ENCODE results near the gene NPR2. TPM values are rescaled to one million over a fixed set of nuclear protein-coding genes. Genes with fewer than 3 reads are reported as not detected.

Gene NPR2
- total and polyA plus RNA-seq, 2 donors (not counting 3 experiments of a cell fraction or from before 2014, with no cell fraction given): 16.4 to 25.6 TPM

DNA sequence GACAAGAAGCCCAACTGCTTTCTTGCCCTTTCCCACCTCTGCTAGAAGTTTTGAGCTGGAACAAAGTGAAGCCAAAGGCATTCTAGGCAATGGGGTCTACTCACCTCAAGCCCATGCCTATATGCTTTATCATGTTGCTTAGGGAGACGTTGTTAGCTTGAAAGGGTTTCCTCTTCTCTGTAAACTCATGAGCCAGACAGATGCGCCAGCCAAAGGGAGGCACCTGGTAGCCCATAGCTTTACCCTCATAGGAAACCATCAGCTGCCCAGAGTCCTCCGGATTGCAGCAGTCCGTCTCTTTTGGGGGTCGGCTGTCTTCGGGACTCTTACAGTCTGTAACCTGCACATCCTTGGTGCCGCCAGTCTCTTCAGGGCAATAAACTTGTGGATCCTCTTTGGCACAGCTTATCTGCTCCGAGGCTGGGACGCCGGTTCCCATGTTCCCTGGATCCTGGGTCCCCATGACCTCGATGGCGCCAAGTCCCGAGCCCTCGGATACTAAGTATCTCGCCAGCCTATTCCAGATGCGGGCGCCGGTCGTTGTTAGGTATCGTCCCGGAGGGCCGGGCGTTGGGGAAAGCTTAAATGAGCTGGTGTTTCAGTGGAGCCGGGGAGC is 43.0 kb upstream of the NPR2 start:
- DNase-seq (ENCODE audit: low read depth, low spot score): peak; percentile 26
- intact Hi-C loops (cut with micrococcal nuclease) (loop anchor here (1.0 to 2.0 kb wide), 2 partner anchors 16 to 39 kb away; partner anchors contain the start of genes CREB3 and TLN1), dilution Hi-C loops (cut with MboI; ENCODE audit: extremely low pct_ligation_motif_present, low sequenced_read_pairs) (no loop called here)
- no peaks in the 10 kb centered on the region for H3K27me3 ChIP-seq (ENCODE audit: control insufficient read depth in 2 of 2, insufficient read depth in 2 of 2, low read length in 2 of 2)
- TF ChIP-seq FOS (IDR thresholded peaks at IDR 0.05; ENCODE audit: borderline replicate concordance, insufficient read depth, low read length) (no peak), JUN (IDR thresholded peaks at IDR 0.05; ENCODE audit: borderline replicate concordance, insufficient read depth, insufficient read length, low read depth) (no peak), GATA2 (IDR thresholded peaks at IDR 0.05; ENCODE audit: insufficient read depth, insufficient read length, low read depth, low read length) (no peak), MYC (IDR thresholded peaks at IDR 0.05; ENCODE audit: low read depth, low read length) (no peak), POLR2AphosphoS5 (IDR thresholded peaks at IDR 0.05; ENCODE audit: insufficient read depth, low read depth, low read length) (no peak), POLR2A (IDR thresholded peaks at IDR 0.05; ENCODE audit: low read depth, low read length) (no peak)
- TF ChIP-seq, protein P1, sequence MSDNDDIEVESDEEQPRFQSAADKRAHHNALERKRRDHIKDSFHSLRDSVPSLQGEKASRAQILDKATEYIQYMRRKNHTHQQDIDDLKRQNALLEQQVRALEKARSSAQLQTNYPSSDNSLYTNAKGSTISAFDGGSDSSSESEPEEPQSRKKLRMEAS (IDR thresholded peaks at IDR 0.05; ENCODE audit: insufficient read depth, insufficient read length): no peak
- TSS peak; percentile 69 for BruUV-seq (replicated peaks)
- H3K9ac ChIP-seq (replicated peaks; ENCODE audit: extremely low read depth, insufficient read depth, low read length): peak overlapping the region; percentile 99
- H3K27ac ChIP-seq (ENCODE audit: insufficient read depth, low read depth, low read length): peak overlapping the region; percentile 84
- H3K4me3 ChIP-seq (replicated peaks in 1 of 3; ENCODE audit: insufficient read depth in 1 of 3, low read depth in 1 of 3, low read length in 3 of 3): peak overlapping the region; percentile 66 to 99 (median 87)
- CTCF ChIA-PET: interaction anchor here (0.6 to 7.2 kb wide), 17 partner anchors 8 to 197 kb away, joined by 3 to 86 read pairs (median 10); partner anchors contain the start of genes CREB3, NPR2, SPAG8 and TLN1
- FAIRE-seq: peak; percentile 63
- no peaks in the 10 kb centered on the region for H4K20me1 ChIP-seq (replicated peaks; ENCODE audit: control insufficient read depth, extremely low read depth, insufficient read depth, low read length)
- no peak overlapping the region for H2AFZ ChIP-seq (ENCODE audit: low read depth, low read length)
- H3K79me2 ChIP-seq (ENCODE audit: control insufficient read depth, insufficient read depth, low read length): peaks cover 55% of the 10 kb centered on the region
- peaks cover 63% of the 10 kb centered on the region for H3K4me1 ChIP-seq (ENCODE audit: control insufficient read depth, extremely low read depth, insufficient read depth, low read length)
- H3K36me3 ChIP-seq (ENCODE audit: control insufficient read depth in 2 of 2, extremely low read depth in 1 of 2, insufficient read depth in 2 of 2, low read length in 2 of 2): peaks cover 12 to 14% of the 10 kb centered on the region in 2 experiments
- H3K4me2 ChIP-seq (ENCODE audit: insufficient read depth, low read length): peak overlapping the region; percentile 98
- H3K9me1 ChIP-seq (replicated peaks; ENCODE audit: control insufficient read depth, extremely low read depth, insufficient read depth, low read length): no peaks in the 10 kb centered on the region
- H3K9me3 ChIP-seq (replicated peaks; ENCODE audit: control insufficient read depth, insufficient read depth, low read length): no peaks in the 10 kb centered on the region
- POLR2A ChIA-PET: interaction anchor here (0.6 to 1.5 kb wide), 6 partner anchors 10 to 54 kb away, joined by 3 to 9 read pairs (median 4); partner anchors contain the start of genes CREB3 and TLN1
